Keratinocyte (primary cell): Measurements from ENCODE around the gene SPATA7. TPM values are rescaled to one million over a fixed set of nuclear protein-coding genes. Genes with fewer than 3 reads are reported as not detected.

ENCODE experiments used
- DNase-seq: peaks from one replicate; pipeline ENCODE4 v3.0.0-alpha.2; 2011; ENCODE audit warnings: low read depth, missing footprints, low spot score
- FAIRE-seq: peaks from 2 replicates; lab custom pipeline; 2011; peaks lifted over from hg19 to GRCh38; lab: Jason Lieb, UNC
- H2AFZ ChIP-seq: 2 replicates; pipeline ENCODE4 v1.6.0; 2012; ENCODE audit warnings: low read length, control low read depth, inconsistent platforms; ENCODE audit not compliant: control insufficient read depth
- H3K27ac ChIP-seq: 2 replicates; pipeline ENCODE4 v1.5.1; 2011; ENCODE audit warnings: low read length; ENCODE audit not compliant: control insufficient read depth, insufficient read depth
- H3K27me3 ChIP-seq: 3 replicates; pipeline ENCODE4 v1.6.0; 2011; ENCODE audit warnings: low read length; ENCODE audit not compliant: control insufficient read depth, insufficient read depth; ENCODE audit errors: extremely low read depth
- H3K36me3 ChIP-seq, 2 experiments: 2 replicates in 1 of 2; 3 replicates in 1 of 2; pipeline ENCODE4 v1.5.1; 2011; ENCODE audit warnings: low read length in 2 of 2, mild to moderate bottlenecking in 1 of 2; ENCODE audit not compliant: control insufficient read depth in 2 of 2, insufficient read depth in 2 of 2; ENCODE audit errors: extremely low read depth in 1 of 2
- H3K4me1 ChIP-seq: 3 replicates; pipeline ENCODE4 v1.5.1; 2011; ENCODE audit warnings: low read length; ENCODE audit not compliant: control insufficient read depth, insufficient read depth; ENCODE audit errors: extremely low read depth
- H3K4me2 ChIP-seq: 3 replicates; pipeline ENCODE4 v1.6.0; 2011; ENCODE audit warnings: low read depth, low read length; ENCODE audit not compliant: control insufficient read depth, insufficient read depth; ENCODE audit errors: extremely low read depth
- H3K4me3 ChIP-seq, 3 experiments: fragments of 200-600 bp in 1 of 3; sonication (generic) in 1 of 3; 2 replicates in 2 of 3; 3 replicates in 1 of 3; pipeline ENCODE4 v1.5.1; 2011 to 2016; ENCODE audit warnings: low read length in 3 of 3, mild to moderate bottlenecking in 3 of 3, control low read depth in 2 of 3, inconsistent platforms in 1 of 3, low read depth in 1 of 3, mixed read lengths in 1 of 3, mixed run types in 1 of 3, moderate library complexity in 1 of 3; ENCODE audit not compliant: control insufficient read depth in 2 of 3, insufficient read depth in 2 of 3; ENCODE audit errors: extremely low read depth in 1 of 3
- H3K79me2 ChIP-seq: 2 replicates; pipeline ENCODE4 v1.6.0; 2012; ENCODE audit warnings: low read length; ENCODE audit not compliant: control insufficient read depth, insufficient read depth
- H3K9ac ChIP-seq: 3 replicates; pipeline ENCODE4 v1.6.0; 2011; ENCODE audit warnings: low read length; ENCODE audit not compliant: control insufficient read depth, insufficient read depth; ENCODE audit errors: extremely low read depth
- H3K9me1 ChIP-seq: 3 replicates; pipeline ENCODE4 v1.6.0; 2011; ENCODE audit warnings: low read length; ENCODE audit not compliant: control insufficient read depth, insufficient read depth; ENCODE audit errors: extremely low read depth
- H3K9me3 ChIP-seq: 2 replicates; pipeline ENCODE4 v1.5.1; 2012; ENCODE audit warnings: low read depth, low read length; ENCODE audit not compliant: control insufficient read depth
- H4K20me1 ChIP-seq: 3 replicates; pipeline ENCODE4 v1.6.0; 2011; ENCODE audit warnings: low read length; ENCODE audit not compliant: control insufficient read depth, insufficient read depth; ENCODE audit errors: extremely low read depth
- EZH2 ChIP-seq: IDR thresholded peaks from one replicate; pipeline ENCODE4 v1.6.1; 2012; ENCODE audit warnings: inconsistent platforms, mild to moderate bottlenecking, low read length, moderate library complexity
- dilution Hi-C: fragments of 300-500 bp; cut with MboI; formaldehyde crosslinking; loops from one replicate; pipeline ENCODE4 v1.7.0; 2020; ENCODE audit warnings: low sequenced_read_pairs; ENCODE audit not compliant: extremely low pct_ligation_motif_present
- polyA plus RNA-seq, 5 experiments: library from polyadenylated mRNA; depleted of rRNA in 3 of 5; stranded (reverse) in 3 of 5; stranded (forward) in 1 of 5; unstranded in 1 of 5; fragments of >200 nt; gene quantifications; 1 replicate in 1 of 5; 2 replicates in 3 of 5; 3 replicates in 1 of 5; pipeline versions ENCODE4 v1.2.1 to v1.2.3, GENCODE V29; 2011 to 2012; ENCODE audit warnings: missing spikeins in 2 of 5, low read depth in 1 of 5, low replicate concordance in 1 of 5
- TF ChIP-seq, protein P1 (sequence below), 3 experiments: IDR thresholded peaks in 1 of 3; conservative IDR thresholded peaks in 1 of 3; optimal IDR thresholded peaks in 1 of 3; 2 replicates in 2 of 3; 3 replicates in 1 of 3; pipeline versions ENCODE3 to v1.5.1; 2011; ENCODE audit warnings: low read length in 3 of 3, mild to moderate bottlenecking in 3 of 3, moderate library complexity in 2 of 3, control low read depth in 1 of 3, inconsistent platforms in 1 of 3; ENCODE audit not compliant: insufficient read depth in 2 of 3; ENCODE audit errors: extremely low read depth in 1 of 3

SPATA7 gene
- polyA plus RNA-seq, 1 donor (not counting 4 experiments of a cell fraction or from before 2014, with no cell fraction given) = 7.1 TPM

- no peak for TF ChIP-seq EZH2
- TF ChIP-seq, protein P1, sequence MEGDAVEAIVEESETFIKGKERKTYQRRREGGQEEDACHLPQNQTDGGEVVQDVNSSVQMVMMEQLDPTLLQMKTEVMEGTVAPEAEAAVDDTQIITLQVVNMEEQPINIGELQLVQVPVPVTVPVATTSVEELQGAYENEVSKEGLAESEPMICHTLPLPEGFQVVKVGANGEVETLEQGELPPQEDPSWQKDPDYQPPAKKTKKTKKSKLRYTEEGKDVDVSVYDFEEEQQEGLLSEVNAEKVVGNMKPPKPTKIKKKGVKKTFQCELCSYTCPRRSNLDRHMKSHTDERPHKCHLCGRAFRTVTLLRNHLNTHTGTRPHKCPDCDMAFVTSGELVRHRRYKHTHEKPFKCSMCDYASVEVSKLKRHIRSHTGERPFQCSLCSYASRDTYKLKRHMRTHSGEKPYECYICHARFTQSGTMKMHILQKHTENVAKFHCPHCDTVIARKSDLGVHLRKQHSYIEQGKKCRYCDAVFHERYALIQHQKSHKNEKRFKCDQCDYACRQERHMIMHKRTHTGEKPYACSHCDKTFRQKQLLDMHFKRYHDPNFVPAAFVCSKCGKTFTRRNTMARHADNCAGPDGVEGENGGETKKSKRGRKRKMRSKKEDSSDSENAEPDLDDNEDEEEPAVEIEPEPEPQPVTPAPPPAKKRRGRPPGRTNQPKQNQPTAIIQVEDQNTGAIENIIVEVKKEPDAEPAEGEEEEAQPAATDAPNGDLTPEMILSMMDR (optimal IDR thresholded peaks at IDR 0.05 in 1 of 3, IDR thresholded peaks at IDR 0.05 in 1 of 3, conservative IDR thresholded peaks at IDR 0.05 in 1 of 3; ENCODE audit: extremely low read depth in 1 of 3, insufficient read depth in 2 of 3, low read length in 3 of 3) = no peak
- Histone ChIP-seq H2AFZ (no peak overlapping the region), H3K79me2 (no peaks in the 10 kb centered on the region), H3K27ac (no peak overlapping the region), H3K4me1 (no peaks in the 10 kb centered on the region), H3K9me3 (no peaks in the 10 kb centered on the region), H3K9ac (no peak overlapping the region), H3K4me2 (no peak overlapping the region), H4K20me1 (no peaks in the 10 kb centered on the region), H3K27me3 (no peaks in the 10 kb centered on the region), H3K4me3 (no peak overlapping the region), H3K36me3 (no peaks in the 10 kb centered on the region), H3K9me1 (no peaks in the 10 kb centered on the region)
- DNase-seq = no peak
- dilution Hi-C loops = no loop called here
- no peak for FAIRE-seq
Observed at GRCh38 chr14:88452231-88452630, 66.8 kb downstream of the SPATA7 start.

DNA sequence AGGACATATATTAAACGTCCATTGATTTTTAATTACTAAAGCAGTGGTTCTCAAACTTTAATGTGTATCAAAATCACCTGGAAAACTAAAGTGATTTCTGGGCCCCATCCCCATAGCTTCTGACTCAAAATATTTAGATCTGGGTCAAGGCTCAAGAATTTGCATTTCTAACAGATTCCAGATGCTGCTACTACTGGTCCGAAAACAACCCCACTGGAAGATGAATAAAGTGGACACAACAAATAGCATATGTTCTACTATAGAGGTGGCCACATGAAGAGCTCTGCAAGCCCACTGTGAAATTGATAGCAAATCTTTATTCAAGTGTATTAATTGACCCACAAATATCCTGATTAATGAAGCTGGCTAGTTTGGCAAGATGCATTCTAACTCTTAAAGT, 69.4 kb downstream of the SPATA7 start:
- no peaks in the 10 kb centered on the region for H3K4me1 ChIP-seq

More for the DNA sequence above, 69.4 kb downstream of the SPATA7 start:
- DNase-seq = no peak
- no peak overlapping the region for H3K4me2 ChIP-seq
- H3K9me3 ChIP-seq = no peaks in the 10 kb centered on the region
- no peaks in the 10 kb centered on the region for H4K20me1 ChIP-seq
- TF ChIP-seq, protein P1 (optimal IDR thresholded peaks at IDR 0.05 in 1 of 3, IDR thresholded peaks at IDR 0.05 in 1 of 3, conservative IDR thresholded peaks at IDR 0.05 in 1 of 3; ENCODE audit: extremely low read depth in 1 of 3, insufficient read depth in 2 of 3, low read length in 3 of 3) = no peak
- no peak for TF ChIP-seq EZH2
- H3K27me3 ChIP-seq = no peaks in the 10 kb centered on the region
- no peak overlapping the region for H3K27ac ChIP-seq
- H3K9ac ChIP-seq = no peak overlapping the region
- dilution Hi-C loops = no loop called here
- no peak for FAIRE-seq
- H3K4me3 ChIP-seq = no peak overlapping the region
- H3K36me3 ChIP-seq = no peaks in the 10 kb centered on the region
- H3K9me1 ChIP-seq = no peaks in the 10 kb centered on the region
- no peak overlapping the region for H2AFZ ChIP-seq
- no peaks in the 10 kb centered on the region for H3K79me2 ChIP-seq
